Cardiac fibroblast (primary cell): ENCODE results near the gene NFIL3.

Source experiments
- DNase-seq, 2 donors: peaks; one replicate each; pipeline versions ENCODE4 v3.0.0 to v3.0.0-alpha.2; 2010; ENCODE audit warnings: low read depth in 2 of 2
- H3K4me3 ChIP-seq, 2 donors: replicated peaks in 1 of 2; 1 replicate in 1 of 2; 2 replicates in 1 of 2; pipeline ENCODE4 v1.5.1; 2011; ENCODE audit warnings: low read depth in 2 of 2, low read length in 2 of 2, mild to moderate bottlenecking in 2 of 2, moderate library complexity in 1 of 2
- TF ChIP-seq, protein P1 (sequence below): IDR thresholded peaks from one replicate; pipeline ENCODE4 v1.5.1; 2011; ENCODE audit warnings: low read depth, mild to moderate bottlenecking, low read length, inconsistent platforms

Gene NFIL3

DNA sequence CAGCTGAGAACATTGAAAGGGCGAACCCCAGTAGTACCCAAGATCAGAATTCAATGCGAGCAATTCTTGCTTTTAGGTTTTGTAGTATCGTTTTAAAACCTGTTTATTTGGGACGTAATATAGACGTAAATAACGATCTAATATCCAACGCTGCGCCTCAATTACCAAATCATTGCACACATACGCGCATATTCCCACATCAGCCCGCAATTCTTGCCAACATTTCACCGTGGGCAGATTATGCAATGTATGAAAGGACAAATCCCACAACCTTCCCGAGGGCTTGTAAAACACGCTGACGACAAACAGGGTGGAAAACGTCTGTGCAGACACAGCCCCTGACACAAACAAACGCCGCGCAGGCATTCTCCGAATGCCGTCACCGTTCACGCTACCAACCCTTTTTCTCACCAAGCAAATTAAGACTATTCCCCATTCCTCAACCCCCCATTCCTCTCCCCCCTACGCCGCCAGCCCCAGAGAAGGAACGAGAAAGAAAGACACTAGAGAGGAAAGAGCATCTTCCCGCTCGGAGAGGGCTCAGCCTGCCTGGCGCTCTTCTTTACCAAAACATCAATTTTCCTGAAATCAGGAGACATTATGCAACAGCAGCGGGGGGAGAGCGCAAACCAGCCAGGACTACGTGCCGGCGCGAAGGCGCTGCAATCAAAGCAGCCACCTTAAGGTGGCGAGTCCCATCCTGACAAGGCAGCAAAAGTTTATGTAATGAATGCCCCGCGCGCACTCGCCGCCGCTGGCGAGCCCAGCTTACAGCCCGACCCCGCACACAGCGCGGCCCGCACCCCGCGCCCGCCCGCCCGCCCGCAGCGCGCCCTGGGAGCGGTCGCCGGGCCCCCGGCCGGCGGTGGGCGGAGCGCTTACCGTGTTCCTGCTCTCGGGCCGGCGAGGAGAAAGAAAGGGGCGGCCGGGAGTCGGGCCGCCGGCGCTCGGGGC lies 597 bp downstream of the NFIL3 start:
- peak overlapping the region; percentile 89 for H3K4me3 ChIP-seq
- TF ChIP-seq, protein P1, sequence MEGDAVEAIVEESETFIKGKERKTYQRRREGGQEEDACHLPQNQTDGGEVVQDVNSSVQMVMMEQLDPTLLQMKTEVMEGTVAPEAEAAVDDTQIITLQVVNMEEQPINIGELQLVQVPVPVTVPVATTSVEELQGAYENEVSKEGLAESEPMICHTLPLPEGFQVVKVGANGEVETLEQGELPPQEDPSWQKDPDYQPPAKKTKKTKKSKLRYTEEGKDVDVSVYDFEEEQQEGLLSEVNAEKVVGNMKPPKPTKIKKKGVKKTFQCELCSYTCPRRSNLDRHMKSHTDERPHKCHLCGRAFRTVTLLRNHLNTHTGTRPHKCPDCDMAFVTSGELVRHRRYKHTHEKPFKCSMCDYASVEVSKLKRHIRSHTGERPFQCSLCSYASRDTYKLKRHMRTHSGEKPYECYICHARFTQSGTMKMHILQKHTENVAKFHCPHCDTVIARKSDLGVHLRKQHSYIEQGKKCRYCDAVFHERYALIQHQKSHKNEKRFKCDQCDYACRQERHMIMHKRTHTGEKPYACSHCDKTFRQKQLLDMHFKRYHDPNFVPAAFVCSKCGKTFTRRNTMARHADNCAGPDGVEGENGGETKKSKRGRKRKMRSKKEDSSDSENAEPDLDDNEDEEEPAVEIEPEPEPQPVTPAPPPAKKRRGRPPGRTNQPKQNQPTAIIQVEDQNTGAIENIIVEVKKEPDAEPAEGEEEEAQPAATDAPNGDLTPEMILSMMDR, result peak; percentile 40
- peak; percentile 84 to 93 for DNase-seq

DNA sequence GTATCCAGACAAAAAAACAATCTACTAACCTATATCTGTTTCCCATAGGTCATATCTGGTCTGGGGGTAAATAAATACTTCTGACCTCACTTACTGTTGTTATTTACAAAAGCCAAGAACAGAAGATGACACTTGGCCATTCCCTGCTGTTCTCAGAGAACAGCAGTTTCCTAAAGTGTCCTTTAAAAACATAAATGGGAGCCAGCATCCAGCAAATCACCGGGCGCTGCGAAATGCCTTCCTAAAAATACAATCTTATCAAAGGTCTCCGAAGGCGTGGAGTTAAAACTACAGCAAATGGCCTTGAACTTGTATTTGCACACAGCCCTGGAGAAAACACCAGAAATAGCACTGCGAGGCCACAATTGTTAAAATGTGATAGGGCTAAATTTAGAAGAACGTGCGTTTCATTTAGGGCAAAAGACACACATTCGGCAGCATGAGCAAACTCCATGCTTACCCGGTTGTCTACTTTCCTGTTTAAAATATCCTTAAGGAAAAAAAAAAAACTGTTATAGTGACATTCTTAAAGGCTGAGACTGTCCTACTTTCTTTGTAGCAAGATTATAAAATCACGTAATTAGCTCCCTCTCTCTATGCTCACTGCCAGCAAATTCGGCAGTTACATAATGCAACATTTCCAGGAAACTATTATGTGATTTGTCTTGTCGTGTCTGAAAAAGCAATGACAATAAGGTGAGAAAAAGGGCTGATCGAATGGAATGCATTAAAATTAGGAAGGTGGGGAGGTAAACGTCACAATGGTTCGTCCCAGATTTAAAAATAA lies 1.5 kb downstream of the NFIL3 start:
- H3K4me3 ChIP-seq, result peak overlapping the region; percentile 89
- DNase-seq, result peak; percentile 54 to 55
- TF ChIP-seq, protein P1, result no peak

DNA sequence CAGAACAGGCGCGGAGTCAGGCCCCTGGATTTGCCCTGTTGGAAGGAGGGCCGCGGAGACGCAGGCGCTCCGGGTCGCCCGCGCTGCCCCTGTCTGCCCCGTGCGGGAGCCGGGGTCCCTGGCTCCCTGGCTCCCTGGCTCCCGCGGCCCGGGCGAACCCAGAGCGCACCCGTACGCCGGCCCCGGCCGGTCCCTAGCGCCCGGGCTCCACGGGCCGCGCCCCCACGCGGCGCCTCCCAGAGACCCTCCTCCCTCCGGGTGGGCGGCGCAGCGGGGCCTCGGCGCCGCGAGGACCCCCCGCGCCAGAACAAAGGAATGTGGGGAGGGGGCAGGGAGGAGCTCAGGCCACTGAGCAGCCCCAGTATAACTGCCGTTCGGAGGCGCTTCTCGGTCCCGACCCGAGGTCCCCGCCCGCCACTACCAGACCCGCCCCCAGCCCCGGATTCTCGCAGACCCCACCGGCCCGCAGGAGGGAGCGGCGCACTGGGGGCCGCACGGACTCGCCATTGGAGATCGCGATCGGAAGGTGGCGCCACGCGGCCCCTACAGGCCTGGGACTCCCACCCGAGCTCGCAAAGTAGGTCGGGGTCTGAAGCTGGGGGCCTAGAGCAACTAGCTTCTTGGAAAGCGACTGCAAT lies 2.4 kb downstream of the NFIL3 start:
- DNase-seq, result peak; percentile 30 to 70
- TF ChIP-seq, protein P1, result peak; percentile 44
- peak overlapping the region; percentile 89 for H3K4me3 ChIP-seq

DNA sequence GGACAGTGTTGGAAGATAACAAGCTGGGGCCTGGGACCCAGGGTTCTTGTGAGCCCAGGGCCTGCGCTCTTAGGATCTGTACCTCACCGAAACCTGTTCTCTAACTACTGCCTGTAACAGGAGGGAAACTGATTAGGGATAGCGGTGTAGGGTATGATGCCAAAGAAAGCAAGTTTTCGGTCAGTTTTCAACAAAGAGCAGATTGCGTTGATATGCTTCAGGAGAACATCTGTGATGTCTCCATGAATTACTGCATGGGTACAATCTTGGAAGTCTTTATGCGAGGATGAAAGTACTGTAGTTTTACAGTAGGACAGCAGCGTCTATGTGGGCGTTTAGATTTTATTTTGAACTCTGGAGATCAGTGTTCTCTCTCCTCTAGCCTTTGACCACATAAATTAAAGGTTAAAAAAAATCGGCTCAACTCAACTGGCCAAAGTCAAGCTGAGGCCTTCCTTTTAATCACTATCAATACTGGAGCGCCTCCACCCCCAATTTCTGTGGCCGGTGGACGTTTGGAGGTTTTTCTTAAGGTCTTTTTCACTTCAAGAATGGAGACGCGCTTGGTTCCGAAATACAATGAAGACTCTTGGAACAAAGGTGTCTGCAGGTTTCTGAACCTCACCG lies 3.0 kb downstream of the NFIL3 start:
- H3K4me3 ChIP-seq, result peak overlapping the region; percentile 54 to 89
- DNase-seq, result peak; percentile 27 to 33
- TF ChIP-seq, protein P1, result no peak

DNA sequence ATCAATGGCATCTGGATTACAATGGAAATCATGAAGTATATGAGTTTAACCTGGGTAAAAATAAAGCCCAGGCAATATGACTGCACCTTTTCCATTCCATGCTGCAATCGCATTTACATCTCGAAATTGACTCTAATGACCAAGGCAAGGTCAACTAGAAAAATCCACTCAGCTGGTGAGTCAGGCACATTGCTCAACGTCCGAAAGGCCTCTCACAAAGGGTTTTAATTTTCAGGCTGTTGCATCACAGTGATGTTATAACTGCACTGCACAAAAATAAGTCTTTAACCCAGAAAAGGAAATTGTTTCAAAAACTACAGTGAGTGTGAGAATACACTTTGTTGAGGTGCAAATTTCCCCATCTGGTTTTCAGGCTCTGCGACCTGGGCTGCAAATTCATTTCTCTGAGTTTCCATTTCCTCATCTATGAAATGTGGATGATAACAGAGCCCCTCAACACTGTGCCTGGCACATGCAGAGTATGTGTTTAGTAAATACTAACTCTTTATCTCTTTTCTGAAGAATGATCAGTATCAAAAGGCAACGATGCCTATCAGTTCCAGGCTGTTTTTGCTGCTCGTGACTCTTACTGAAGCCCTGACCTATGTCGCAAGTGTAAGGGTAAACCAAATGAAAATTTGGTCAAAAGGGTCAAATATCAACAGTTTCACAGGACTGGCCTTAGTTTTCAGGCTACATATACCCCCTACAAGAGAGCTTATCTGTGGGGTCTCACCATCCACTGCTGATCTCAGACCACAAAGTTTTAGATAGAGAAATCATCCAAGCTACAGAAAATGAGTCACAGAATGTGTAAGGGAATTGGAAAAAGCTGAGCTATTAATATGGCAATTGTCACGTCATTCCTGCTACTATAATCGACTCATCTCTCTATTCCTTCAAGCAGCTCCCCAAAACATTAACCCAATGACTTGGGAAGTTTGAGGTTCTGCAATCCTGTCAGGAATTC lies 4.1 kb downstream of the NFIL3 start:
- peak; percentile 94 to 98 for DNase-seq
- H3K4me3 ChIP-seq, result no peak overlapping the region

More for the DNA sequence above, 4.1 kb downstream of the NFIL3 start:
- TF ChIP-seq, protein P1, result no peak
